Endothelial cell of umbilical vein (primary cell): ENCODE data around the gene IKZF1. TPM values are rescaled to one million over a fixed set of nuclear protein-coding genes. Genes with fewer than 3 reads are reported as not detected.

Experiments
- BruUV-seq: library from RNA; stranded (reverse); fragments of 400-500 nt; replicated peaks from 2 replicates; lab custom pipeline; 2021; lab: Mats Ljungman, UMichigan
- CTCF ChIA-PET: fragments of 300-600, 350-600 bp; sonication (Branson Sonifier 250); formaldehyde crosslinking; loops from one replicate; lab custom pipeline; 2021; ENCODE audit warnings: antibody characterized with exemption, inconsistent platforms; lab: Charles Lee
- POLR2A ChIA-PET: fragments of 300-600, 350-600 bp; sonication (Branson Sonifier 250); formaldehyde crosslinking; loops from one replicate; lab custom pipeline; 2021; ENCODE audit warnings: antibody characterized with exemption, inconsistent platforms; lab: Charles Lee
- DNase-seq: peaks from one replicate; pipeline ENCODE4 v3.0.0-alpha.2; 2011; ENCODE audit warnings: low read depth, low spot score
- FAIRE-seq: peaks from 2 replicates; lab custom pipeline; 2011; peaks lifted over from hg19 to GRCh38; lab: Jason Lieb, UNC
- H2AFZ ChIP-seq: 2 replicates; pipeline ENCODE4 v1.6.0; 2012; ENCODE audit warnings: low read depth, low read length, control low read depth, inconsistent platforms
- H3K27ac ChIP-seq: 2 replicates; pipeline ENCODE4 v1.5.1; 2011; ENCODE audit warnings: low read depth, mild to moderate bottlenecking, control low read depth, low read length, moderate library complexity; ENCODE audit not compliant: insufficient read depth
- H3K27me3 ChIP-seq, 2 experiments: 2 replicates each; pipeline versions ENCODE4 v1.6.0 to v1.6.1; 2011; ENCODE audit warnings: low read length in 2 of 2, mixed read lengths in 1 of 2; ENCODE audit not compliant: control insufficient read depth in 2 of 2, insufficient read depth in 2 of 2
- H3K36me3 ChIP-seq, 2 experiments: 2 replicates in 1 of 2; 3 replicates in 1 of 2; pipeline ENCODE4 v1.5.1; 2011; ENCODE audit warnings: low read length in 2 of 2, mild to moderate bottlenecking in 1 of 2, moderate library complexity in 1 of 2; ENCODE audit not compliant: control insufficient read depth in 2 of 2, insufficient read depth in 2 of 2; ENCODE audit errors: extremely low read depth in 1 of 2
- H3K4me1 ChIP-seq: 3 replicates; pipeline ENCODE4 v1.5.1; 2011; ENCODE audit warnings: mild to moderate bottlenecking, low read length; ENCODE audit not compliant: control insufficient read depth, insufficient read depth; ENCODE audit errors: extremely low read depth
- H3K4me2 ChIP-seq: 2 replicates; pipeline ENCODE4 v1.6.1; 2011; ENCODE audit warnings: low read length, control low read depth, mixed read lengths; ENCODE audit not compliant: insufficient read depth
- H3K4me3 ChIP-seq, 3 experiments: fragments of 200-600 bp in 1 of 3; sonication (generic), shearing (Covaris generic) in 1 of 3; replicated peaks in 1 of 3; 2 replicates each; pipeline ENCODE4 v1.5.1; 2011 to 2016; ENCODE audit warnings: control low read depth in 3 of 3, low read length in 3 of 3, mild to moderate bottlenecking in 2 of 3, inconsistent platforms in 1 of 3, low read depth in 1 of 3, moderate library complexity in 1 of 3; ENCODE audit not compliant: insufficient read depth in 1 of 3
- H3K79me2 ChIP-seq: 2 replicates; pipeline ENCODE4 v1.6.0; 2012; ENCODE audit warnings: low read length, inconsistent platforms; ENCODE audit not compliant: control insufficient read depth, insufficient read depth
- H3K9ac ChIP-seq: replicated peaks from 2 replicates; pipeline ENCODE3; 2011; ENCODE audit warnings: low read length, control low read depth; ENCODE audit not compliant: insufficient read depth; ENCODE audit errors: extremely low read depth
- H3K9me1 ChIP-seq: replicated peaks from 3 replicates; pipeline ENCODE4 v1.6.0; 2011; ENCODE audit warnings: mild to moderate bottlenecking, low read length; ENCODE audit not compliant: control insufficient read depth, insufficient read depth; ENCODE audit errors: extremely low read depth
- H3K9me3 ChIP-seq: replicated peaks from 2 replicates; pipeline ENCODE4 v1.5.1; 2012; ENCODE audit warnings: low read length, inconsistent platforms; ENCODE audit not compliant: control insufficient read depth, insufficient read depth
- H4K20me1 ChIP-seq: replicated peaks from 2 replicates; pipeline ENCODE3; 2011; ENCODE audit warnings: mild to moderate bottlenecking, low read length; ENCODE audit not compliant: control insufficient read depth, insufficient read depth; ENCODE audit errors: extremely low read depth
- EZH2 ChIP-seq: IDR thresholded peaks from 2 replicates; pipeline ENCODE4 v1.6.1; 2012; ENCODE audit warnings: borderline replicate concordance, low read depth, mild to moderate bottlenecking, moderate library complexity, low read length, inconsistent platforms; ENCODE audit not compliant: severe bottlenecking
- FOS ChIP-seq: IDR thresholded peaks from 2 replicates; pipeline ENCODE4 v1.6.1; 2011; ENCODE audit warnings: mild to moderate bottlenecking, low read length, moderate library complexity, borderline replicate concordance; ENCODE audit not compliant: insufficient read depth
- GATA2 ChIP-seq: IDR thresholded peaks from 2 replicates; pipeline ENCODE4 v1.7.0; 2011; ENCODE audit warnings: low read depth, mild to moderate bottlenecking, moderate library complexity, mixed read lengths, low read length; ENCODE audit not compliant: insufficient read length, insufficient read depth
- JUN ChIP-seq: IDR thresholded peaks from 2 replicates; pipeline ENCODE4 v1.6.1; 2011; ENCODE audit warnings: borderline replicate concordance, low read depth; ENCODE audit not compliant: insufficient read length, insufficient read depth
- MYC ChIP-seq: IDR thresholded peaks from one replicate; pipeline ENCODE4 v1.6.1; 2011; ENCODE audit warnings: mild to moderate bottlenecking, low read depth, low read length
- POLR2A ChIP-seq: IDR thresholded peaks from 2 replicates; pipeline ENCODE4 v1.6.1; 2012; ENCODE audit warnings: low read depth, mild to moderate bottlenecking, control low read depth, low read length
- POLR2AphosphoS5 ChIP-seq: IDR thresholded peaks from 2 replicates; pipeline ENCODE4 v1.6.1; 2012; ENCODE audit warnings: low read depth, mild to moderate bottlenecking, control low read depth, low read length, moderate library complexity; ENCODE audit not compliant: insufficient read depth
- dilution Hi-C: fragments of 300-500 bp; cut with MboI; formaldehyde crosslinking; loops from one replicate; pipeline ENCODE4 v1.15.0; 2019; ENCODE audit warnings: low sequenced_read_pairs; ENCODE audit not compliant: extremely low pct_ligation_motif_present
- intact Hi-C: fragments of 100-400 bp; cut with micrococcal nuclease; formaldehyde crosslinking; loops from one replicate; pipeline ENCODE4 v1.10.0; 2022
- polyA plus RNA-seq, 4 experiments: library from polyadenylated mRNA; depleted of rRNA in 3 of 4; stranded (reverse) in 3 of 4; unstranded in 1 of 4; fragments of >200 nt; gene quantifications; 2 replicates each; pipeline versions ENCODE4 v1.2.1 to v1.2.3, GENCODE V29; 2011 to 2012; ENCODE audit warnings: missing spikeins in 1 of 4
- total RNA-seq: library from RNA; stranded (reverse); gene quantifications from 2 replicates; pipeline ENCODE4 v1.2.3, GENCODE V29; 2021
- TF ChIP-seq, protein P1 (sequence below): IDR thresholded peaks from 2 replicates; pipeline ENCODE4 v1.6.1; 2011; ENCODE audit not compliant: insufficient read depth, insufficient read length

IKZF1 gene
- total and polyA plus RNA-seq, 2 donors (not counting 3 experiments of a cell fraction or from before 2014, with no cell fraction given), result 0.01 to 0.20 TPM

DNA sequence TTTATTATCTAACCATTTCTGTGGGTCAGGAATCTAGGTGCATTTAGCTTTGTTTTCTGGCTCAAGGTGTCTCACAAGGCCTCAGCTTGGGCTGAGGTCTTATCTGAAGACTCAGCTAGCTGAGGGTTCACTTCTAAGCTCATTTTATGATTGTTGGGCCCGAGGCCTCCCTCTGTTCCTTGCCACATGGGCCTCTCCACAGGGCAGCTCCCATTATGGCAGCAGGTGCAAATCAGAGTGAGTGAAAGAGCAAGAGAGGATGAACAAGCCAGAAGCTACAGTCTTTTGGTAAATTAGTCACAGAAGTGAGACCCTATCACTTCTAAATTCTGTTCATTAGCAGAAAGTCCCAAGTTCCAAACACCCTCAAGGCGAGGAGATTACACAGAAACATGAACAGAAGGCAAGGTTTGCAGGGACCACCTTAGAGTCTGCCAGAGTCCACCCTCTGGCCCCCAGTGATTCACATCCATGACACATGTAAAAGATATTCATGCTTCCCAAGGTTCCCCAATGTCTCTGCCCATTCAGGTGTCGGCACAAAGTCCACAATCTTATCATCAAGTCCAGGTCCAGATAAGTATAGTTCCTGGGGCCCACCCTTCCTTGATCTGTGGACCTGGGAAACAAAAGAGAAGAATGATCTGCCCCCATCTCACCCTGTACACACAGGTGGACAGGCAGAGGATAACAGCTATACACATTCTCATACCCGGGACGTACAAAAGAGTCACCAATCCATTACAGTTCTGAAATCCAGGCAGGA lies 121.9 kb downstream of the IKZF1 start:
- Histone ChIP-seq H4K20me1 (no peaks in the 10 kb centered on the region), H3K4me1 (peaks cover 12% of the 10 kb centered on the region), H3K4me3 (no peak overlapping the region), H3K9me1 (no peaks in the 10 kb centered on the region), H3K9me3 (no peaks in the 10 kb centered on the region), H3K36me3 (no peaks in the 10 kb centered on the region), H3K9ac (no peak overlapping the region), H3K27me3 (no peaks in the 10 kb centered on the region), H3K79me2 (no peaks in the 10 kb centered on the region), H3K27ac (no peak overlapping the region), H3K4me2 (no peak overlapping the region), H2AFZ (no peak overlapping the region)
- TF ChIP-seq EZH2 (no peak), MYC (no peak), POLR2AphosphoS5 (no peak)
- DNase-seq (no peak), FAIRE-seq (no peak)
- dilution Hi-C loops, result no loop called here
- CTCF ChIA-PET, result interaction anchor here (0.8 to 1.9 kb wide), 3 partner anchors 715 to 736 kb away, joined by 3 to 5 read pairs (median 4); no protein-coding TSS in a partner anchor
- no TSS peak for BruUV-seq
- intact Hi-C loops, result no loop called here
- POLR2A ChIA-PET, result no interaction called here

DNA sequence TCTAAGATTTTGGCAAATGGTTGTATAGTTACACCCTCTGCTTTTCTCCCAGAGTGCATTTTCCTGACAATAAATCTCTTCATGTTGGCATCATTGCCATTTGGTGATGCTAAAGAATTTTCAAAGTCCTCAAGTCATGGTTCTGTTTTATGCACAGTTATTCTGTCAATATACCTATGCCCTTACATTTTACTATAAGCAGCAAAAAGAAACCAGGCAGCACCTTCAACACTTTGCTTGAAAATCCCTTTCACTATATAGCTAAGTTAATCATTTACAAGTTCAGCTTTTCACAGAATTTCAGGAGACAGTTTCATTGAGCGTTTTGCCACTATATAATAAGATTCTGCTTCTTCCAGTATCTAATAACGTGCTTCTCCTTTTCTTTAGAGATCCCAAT lies 123.0 kb downstream of the IKZF1 start:
- CTCF ChIA-PET, result interaction anchor here (0.8 to 2.8 kb wide), 4 partner anchors 9 to 735 kb away, joined by 3 to 14 read pairs (median 4); no protein-coding TSS in a partner anchor
- TF ChIP-seq JUN (no peak), EZH2 (no peak), GATA2 (no peak), FOS (no peak), MYC (no peak), POLR2A (no peak)
- TF ChIP-seq, protein P1, sequence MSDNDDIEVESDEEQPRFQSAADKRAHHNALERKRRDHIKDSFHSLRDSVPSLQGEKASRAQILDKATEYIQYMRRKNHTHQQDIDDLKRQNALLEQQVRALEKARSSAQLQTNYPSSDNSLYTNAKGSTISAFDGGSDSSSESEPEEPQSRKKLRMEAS, result no peak
- dilution Hi-C loops, result no loop called here
- H3K9ac ChIP-seq, result no peak overlapping the region
- H3K79me2 ChIP-seq, result no peaks in the 10 kb centered on the region
- FAIRE-seq (no peak), DNase-seq (no peak)
- POLR2A ChIA-PET, result no interaction called here
- H3K27ac ChIP-seq, result no peak overlapping the region
- no peaks in the 10 kb centered on the region for H3K9me1 ChIP-seq
- H3K27me3 ChIP-seq, result no peaks in the 10 kb centered on the region
- no peaks in the 10 kb centered on the region for H4K20me1 ChIP-seq
- no peak overlapping the region for H2AFZ ChIP-seq
- H3K4me3 ChIP-seq, result no peak overlapping the region
- BruUV-seq, result no TSS peak
- H3K9me3 ChIP-seq, result no peaks in the 10 kb centered on the region
- intact Hi-C loops, result no loop called here
- peaks cover 3% of the 10 kb centered on the region for H3K4me1 ChIP-seq
- no peak overlapping the region for H3K4me2 ChIP-seq
- H3K36me3 ChIP-seq, result no peaks in the 10 kb centered on the region
